WI38 (cell line): ENCODE measurements around the gene SNX12.

Source experiments
- H3K4me3 ChIP-seq: 2 replicates; pipeline ENCODE4 v1.5.1; 2011; ENCODE audit warnings: low read depth, mild to moderate bottlenecking, control low read depth, low read length
- CTCF ChIP-seq: IDR thresholded peaks from 2 replicates; pipeline ENCODE4 v1.5.1; 2012; ENCODE audit warnings: low read depth, mild to moderate bottlenecking, control low read depth, low read length

SNX12 gene

GRCh38 chrX:71068044-71068918 lies at the start of gene SNX12:
Gene SNX12 (minus strand): TSS chrX:71068334. CDS start chrX:71068306, 28 bp downstream.
- H3K4me3 ChIP-seq = peak within 1 kb of the TSS; percentile 72
- TF ChIP-seq CTCF = no peak

- no peak for TF ChIP-seq CTCF
- H3K4me3 ChIP-seq = no peak overlapping the region
Measured at GRCh38 chrX:71117358-71117757, 49.2 kb upstream of the SNX12 start.

GRCh38 chrX:71111921-71112431 lies 43.8 kb upstream of the SNX12 start:
- no peak for TF ChIP-seq CTCF
- H3K4me3 ChIP-seq = no peak overlapping the region

- H3K4me3 ChIP-seq = no peak within 1 kb of the TSS
- TF ChIP-seq CTCF = no peak
Measured at GRCh38 chrX:71111141-71111843, 43.2 kb upstream of the SNX12 start, which contains the start of gene IL2RG. Gene IL2RG (minus strand): TSS chrX:71111577. CDS start chrX:71111539, 38 bp downstream.

GRCh38 chrX:71109051-71109450 lies 40.9 kb upstream of the SNX12 start:
- no peak for TF ChIP-seq CTCF
- H3K4me3 ChIP-seq = no peak overlapping the region

GRCh38 chrX:71107762-71108360 lies 39.7 kb upstream of the SNX12 start:
- no peak overlapping the region for H3K4me3 ChIP-seq
- no peak for TF ChIP-seq CTCF
